Vagina (tissue), 2 donors: ENCODE results near the gene SENP8.

ENCODE experiments used
- POLR2A ChIP-seq, 2 donors: fragments of 450-650 bp; IDR thresholded peaks; one replicate each; pipeline ENCODE4 v1.6.1; 2017; ENCODE audit warnings: antibody characterized with exemption in 2 of 2, mild to moderate bottlenecking in 2 of 2, moderate library complexity in 2 of 2
- POLR2AphosphoS5 ChIP-seq, 2 donors: sonication (generic); formaldehyde crosslinking; IDR thresholded peaks; one replicate each; pipeline ENCODE4 v1.9.0; 2017; ENCODE audit warnings: antibody characterized with exemption in 2 of 2, mild to moderate bottlenecking in 2 of 2, low read depth in 1 of 2; ENCODE audit not compliant: insufficient read depth in 1 of 2
- TF ChIP-seq, protein P1 (sequence below), 3 experiments: fragments of 450-650 bp in 2 of 3; fragments of 200-600 bp in 1 of 3; sonication (generic) in 1 of 3; IDR thresholded peaks; one replicate each; pipeline ENCODE4 v1.5.1; 2017 to 2019; ENCODE audit warnings: antibody characterized with exemption in 3 of 3, mild to moderate bottlenecking in 2 of 3, moderate library complexity in 2 of 3

DNA sequence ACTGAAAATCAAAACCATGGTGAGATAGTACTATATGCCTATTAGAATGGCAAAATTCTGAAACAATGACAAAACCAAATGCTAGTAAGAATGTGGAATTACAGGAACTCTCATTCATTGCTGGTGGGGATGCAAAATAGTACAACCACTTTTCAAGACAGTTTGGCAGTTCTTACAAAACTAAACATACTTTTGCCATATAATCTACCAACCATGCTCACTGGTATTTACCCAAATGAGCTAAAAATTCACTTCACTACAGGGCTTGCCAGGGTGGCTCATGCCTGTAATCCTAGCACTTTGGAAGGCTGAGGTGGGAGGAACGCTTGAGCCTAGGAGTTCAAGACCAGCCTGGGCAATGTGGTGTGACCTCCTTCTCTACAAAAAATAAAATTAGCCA, 40.3 kb upstream of the SENP8 start:
- TF ChIP-seq POLR2AphosphoS5 (IDR thresholded peaks at IDR 0.05; ENCODE audit: insufficient read depth in 1 of 2, low read depth in 1 of 2) (no peak), POLR2A (IDR thresholded peaks at IDR 0.05) (no peak)
- TF ChIP-seq, protein P1, sequence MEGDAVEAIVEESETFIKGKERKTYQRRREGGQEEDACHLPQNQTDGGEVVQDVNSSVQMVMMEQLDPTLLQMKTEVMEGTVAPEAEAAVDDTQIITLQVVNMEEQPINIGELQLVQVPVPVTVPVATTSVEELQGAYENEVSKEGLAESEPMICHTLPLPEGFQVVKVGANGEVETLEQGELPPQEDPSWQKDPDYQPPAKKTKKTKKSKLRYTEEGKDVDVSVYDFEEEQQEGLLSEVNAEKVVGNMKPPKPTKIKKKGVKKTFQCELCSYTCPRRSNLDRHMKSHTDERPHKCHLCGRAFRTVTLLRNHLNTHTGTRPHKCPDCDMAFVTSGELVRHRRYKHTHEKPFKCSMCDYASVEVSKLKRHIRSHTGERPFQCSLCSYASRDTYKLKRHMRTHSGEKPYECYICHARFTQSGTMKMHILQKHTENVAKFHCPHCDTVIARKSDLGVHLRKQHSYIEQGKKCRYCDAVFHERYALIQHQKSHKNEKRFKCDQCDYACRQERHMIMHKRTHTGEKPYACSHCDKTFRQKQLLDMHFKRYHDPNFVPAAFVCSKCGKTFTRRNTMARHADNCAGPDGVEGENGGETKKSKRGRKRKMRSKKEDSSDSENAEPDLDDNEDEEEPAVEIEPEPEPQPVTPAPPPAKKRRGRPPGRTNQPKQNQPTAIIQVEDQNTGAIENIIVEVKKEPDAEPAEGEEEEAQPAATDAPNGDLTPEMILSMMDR (IDR thresholded peaks at IDR 0.05), result no peak
